ENCODE measurements around the gene ANO4.

DNA sequence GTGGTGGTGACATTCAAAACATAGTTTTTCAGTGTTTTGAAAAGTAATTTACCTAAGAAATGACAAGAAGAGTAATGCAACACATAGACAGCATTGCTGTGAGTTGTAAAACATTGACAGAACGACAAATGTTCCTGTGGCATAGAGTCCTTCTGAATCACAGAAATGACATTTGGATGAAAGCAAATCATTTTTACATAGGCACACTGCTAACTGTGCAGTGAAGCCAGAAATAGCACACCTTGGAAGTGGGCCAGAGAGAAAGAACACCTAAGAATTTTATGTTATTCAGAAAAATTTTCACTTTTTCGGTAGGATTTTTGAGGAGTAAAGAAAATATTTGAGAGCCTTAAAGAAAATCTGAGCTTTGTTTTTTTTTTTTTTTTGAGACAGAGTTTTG, 100.6 kb downstream of the ANO4 start:
- TF ChIP-seq, protein P1, sequence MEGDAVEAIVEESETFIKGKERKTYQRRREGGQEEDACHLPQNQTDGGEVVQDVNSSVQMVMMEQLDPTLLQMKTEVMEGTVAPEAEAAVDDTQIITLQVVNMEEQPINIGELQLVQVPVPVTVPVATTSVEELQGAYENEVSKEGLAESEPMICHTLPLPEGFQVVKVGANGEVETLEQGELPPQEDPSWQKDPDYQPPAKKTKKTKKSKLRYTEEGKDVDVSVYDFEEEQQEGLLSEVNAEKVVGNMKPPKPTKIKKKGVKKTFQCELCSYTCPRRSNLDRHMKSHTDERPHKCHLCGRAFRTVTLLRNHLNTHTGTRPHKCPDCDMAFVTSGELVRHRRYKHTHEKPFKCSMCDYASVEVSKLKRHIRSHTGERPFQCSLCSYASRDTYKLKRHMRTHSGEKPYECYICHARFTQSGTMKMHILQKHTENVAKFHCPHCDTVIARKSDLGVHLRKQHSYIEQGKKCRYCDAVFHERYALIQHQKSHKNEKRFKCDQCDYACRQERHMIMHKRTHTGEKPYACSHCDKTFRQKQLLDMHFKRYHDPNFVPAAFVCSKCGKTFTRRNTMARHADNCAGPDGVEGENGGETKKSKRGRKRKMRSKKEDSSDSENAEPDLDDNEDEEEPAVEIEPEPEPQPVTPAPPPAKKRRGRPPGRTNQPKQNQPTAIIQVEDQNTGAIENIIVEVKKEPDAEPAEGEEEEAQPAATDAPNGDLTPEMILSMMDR (IDR thresholded peaks at IDR 0.05): no peak
- no peak for TF ChIP-seq EP300 (IDR thresholded peaks at IDR 0.05)

Measured in ovary (tissue), 3 donors.